K562 (cell line): Measurements from ENCODE around the gene SMYD2. TPM values are rescaled to one million over a fixed set of nuclear protein-coding genes. Genes with fewer than 3 reads are reported as not detected.

ENCODE experiments used
- CBX2 ChIP-seq: fragments of 200-600 bp; sonication (generic); IDR thresholded peaks from one replicate; pipeline ENCODE4 v1.6.1; 2012; ENCODE audit warnings: mild to moderate bottlenecking, low read length, inconsistent platforms; ENCODE audit not compliant: insufficient read depth, poor library complexity, severe bottlenecking
- CHD1 ChIP-seq: fragments of 200-600 bp; sonication (generic); IDR thresholded peaks from one replicate; pipeline ENCODE4 v1.6.1; 2012; ENCODE audit warnings: mild to moderate bottlenecking, moderate library complexity, low read length, inconsistent platforms
- IRF2 ChIP-seq: sonication (generic); formaldehyde crosslinking; IDR thresholded peaks from 2 replicates; pipeline ENCODE4 v1.8.1; 2022; ENCODE audit warnings: mild to moderate bottlenecking, missing genetic modification reagents
- NR2C1 ChIP-seq, 2 experiments: fragments of 450-650 bp; IDR thresholded peaks; 2 replicates each; pipeline ENCODE4 v1.6.1; 2017; ENCODE audit warnings: mild to moderate bottlenecking in 2 of 2, antibody characterized with exemption in 1 of 2, inconsistent platforms in 1 of 2, missing compliant biosample characterization in 1 of 2, missing genetic modification characterization in 1 of 2
- PCBP2 ChIP-seq: fragments of 200-400 bp; formaldehyde crosslinking; IDR thresholded peaks from 2 replicates; pipeline ENCODE4 v1.6.1; 2018; ENCODE audit warnings: low read length, low read depth, mild to moderate bottlenecking, moderate library complexity; ENCODE audit not compliant: poor library complexity, severe bottlenecking
- RBM34 ChIP-seq: fragments of 200-400 bp; formaldehyde crosslinking; IDR thresholded peaks from 2 replicates; pipeline ENCODE4 v1.6.1; 2018; ENCODE audit warnings: low read length, borderline replicate concordance; ENCODE audit not compliant: insufficient read depth
- TFAM ChIP-seq: fragments of 250-450 bp; sonication (Bioruptor Pico); conservative IDR thresholded peaks from 2 replicates; pipeline ENCODE4 v1.5.0; 2021; ENCODE audit warnings: mild to moderate bottlenecking, moderate library complexity
- XRCC3 ChIP-seq: fragments of 450-650 bp; IDR thresholded peaks from 2 replicates; pipeline ENCODE4 v1.6.1; 2017; ENCODE audit warnings: mild to moderate bottlenecking, moderate library complexity
- ZBTB8A ChIP-seq: fragments of 450-650 bp; IDR thresholded peaks from 2 replicates; pipeline ENCODE4 v1.6.1; 2018; ENCODE audit warnings: mild to moderate bottlenecking, moderate library complexity; ENCODE audit not compliant: partially characterized antibody
- ZEB2 ChIP-seq: fragments of 450-650 bp; IDR thresholded peaks from 2 replicates; pipeline ENCODE4 v1.6.1; 2016
- polyA plus RNA-seq, 8 experiments: library from polyadenylated mRNA; depleted of rRNA in 4 of 8; stranded (reverse) in 5 of 8; unstranded in 3 of 8; fragments of >200 nt; fragmentation: Nextera tagmentation in 2 of 8; fragmentation: Illumina TruSeq in 1 of 8; extraction: Ambion mirVana in 2 of 8; extraction: Trizol in 1 of 8; gene quantifications; 2 replicates each; pipeline versions ENCODE4 v1.2.1 to v1.2.3, GENCODE V29; 2011 to 2014; ENCODE audit warnings: inconsistent platforms in 1 of 8, missing spikeins in 1 of 8
- total RNA-seq, 7 experiments: library from RNA; depleted of rRNA in 6 of 7; stranded (reverse); fragments of >200 nt in 6 of 7; fragmentation: Illumina TruSeq in 2 of 7; extraction: Trizol in 2 of 7; gene quantifications; 2 replicates each; pipeline versions ENCODE4 v1.2.1 to v1.2.3, GENCODE V29; 2011 to 2021; ENCODE audit warnings: low replicate concordance in 1 of 7
- TF ChIP-seq, protein P1 (sequence below): fragments of 250-450 bp; sonication (Bioruptor Pico); IDR thresholded peaks from 2 replicates; pipeline ENCODE4 v1.5.1; 2021; ENCODE audit warnings: mild to moderate bottlenecking
- TF ChIP-seq, protein P2 (sequence below): fragments of 150-350 bp; conservative IDR thresholded peaks from 2 replicates; pipeline ENCODE4 v1.6.1; 2014; ENCODE audit warnings: low read length
- TF ChIP-seq, protein P3 (sequence below), 2 experiments: fragments of 450-650 bp; IDR thresholded peaks; 2 replicates each; pipeline ENCODE4 v1.6.1; 2016; ENCODE audit warnings: mild to moderate bottlenecking in 2 of 2, borderline replicate concordance in 1 of 2, low read depth in 1 of 2, moderate library complexity in 1 of 2
- TF ChIP-seq, protein P4 (sequence below): sonication (generic); formaldehyde crosslinking; IDR thresholded peaks from 2 replicates; pipeline ENCODE4 v1.9.0; 2022; ENCODE audit warnings: mild to moderate bottlenecking, missing genetic modification reagents

SMYD2 gene
- total and polyA plus RNA-seq, 9 of the 15 experiments (the other 6 are each of a cell fraction or from before 2014, with no cell fraction given): 13.8 to 81.3 (median 39.9) TPM

- TF ChIP-seq NR2C1 (IDR thresholded peaks at IDR 0.05) (no peak), NR2C1 (tag; IDR thresholded peaks at IDR 0.05) (no peak), CHD1 (no peak), PCBP2 (no peak), IRF2 (CRISPR knock-in tag) (no peak), XRCC3 (no peak), TFAM (CRISPR knock-in tag) (no peak), CBX2 (no peak), RBM34 (no peak), ZEB2 (no peak), ZBTB8A (no peak)
- TF ChIP-seq, protein P1, sequence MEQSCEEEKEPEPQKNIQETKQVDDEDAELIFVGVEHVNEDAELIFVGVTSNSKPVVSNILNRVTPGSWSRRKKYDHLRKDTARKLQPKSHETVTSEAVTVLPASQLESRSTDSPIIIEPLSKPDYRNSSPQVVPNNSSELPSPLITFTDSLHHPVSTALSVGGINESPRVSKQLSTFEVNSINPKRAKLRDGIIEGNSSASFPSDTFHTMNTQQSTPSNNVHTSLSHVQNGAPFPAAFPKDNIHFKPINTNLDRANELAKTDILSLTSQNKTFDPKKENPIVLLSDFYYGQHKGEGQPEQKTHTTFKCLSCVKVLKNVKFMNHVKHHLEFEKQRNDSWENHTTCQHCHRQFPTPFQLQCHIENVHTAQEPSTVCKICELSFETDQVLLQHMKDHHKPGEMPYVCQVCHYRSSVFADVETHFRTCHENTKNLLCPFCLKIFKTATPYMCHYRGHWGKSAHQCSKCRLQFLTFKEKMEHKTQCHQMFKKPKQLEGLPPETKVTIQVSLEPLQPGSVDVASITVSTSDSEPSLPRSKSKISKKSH (CRISPR knock-in tag): no peak
- TF ChIP-seq, protein P2, sequence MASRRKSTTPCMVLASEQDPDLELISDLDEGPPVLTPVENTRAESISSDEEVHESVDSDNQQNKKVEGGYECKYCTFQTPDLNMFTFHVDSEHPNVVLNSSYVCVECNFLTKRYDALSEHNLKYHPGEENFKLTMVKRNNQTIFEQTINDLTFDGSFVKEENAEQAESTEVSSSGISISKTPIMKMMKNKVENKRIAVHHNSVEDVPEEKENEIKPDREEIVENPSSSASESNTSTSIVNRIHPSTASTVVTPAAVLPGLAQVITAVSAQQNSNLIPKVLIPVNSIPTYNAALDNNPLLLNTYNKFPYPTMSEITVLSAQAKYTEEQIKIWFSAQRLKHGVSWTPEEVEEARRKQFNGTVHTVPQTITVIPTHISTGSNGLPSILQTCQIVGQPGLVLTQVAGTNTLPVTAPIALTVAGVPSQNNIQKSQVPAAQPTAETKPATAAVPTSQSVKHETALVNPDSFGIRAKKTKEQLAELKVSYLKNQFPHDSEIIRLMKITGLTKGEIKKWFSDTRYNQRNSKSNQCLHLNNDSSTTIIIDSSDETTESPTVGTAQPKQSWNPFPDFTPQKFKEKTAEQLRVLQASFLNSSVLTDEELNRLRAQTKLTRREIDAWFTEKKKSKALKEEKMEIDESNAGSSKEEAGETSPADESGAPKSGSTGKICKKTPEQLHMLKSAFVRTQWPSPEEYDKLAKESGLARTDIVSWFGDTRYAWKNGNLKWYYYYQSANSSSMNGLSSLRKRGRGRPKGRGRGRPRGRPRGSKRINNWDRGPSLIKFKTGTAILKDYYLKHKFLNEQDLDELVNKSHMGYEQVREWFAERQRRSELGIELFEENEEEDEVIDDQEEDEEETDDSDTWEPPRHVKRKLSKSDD: no peak
- TF ChIP-seq, protein P3, sequence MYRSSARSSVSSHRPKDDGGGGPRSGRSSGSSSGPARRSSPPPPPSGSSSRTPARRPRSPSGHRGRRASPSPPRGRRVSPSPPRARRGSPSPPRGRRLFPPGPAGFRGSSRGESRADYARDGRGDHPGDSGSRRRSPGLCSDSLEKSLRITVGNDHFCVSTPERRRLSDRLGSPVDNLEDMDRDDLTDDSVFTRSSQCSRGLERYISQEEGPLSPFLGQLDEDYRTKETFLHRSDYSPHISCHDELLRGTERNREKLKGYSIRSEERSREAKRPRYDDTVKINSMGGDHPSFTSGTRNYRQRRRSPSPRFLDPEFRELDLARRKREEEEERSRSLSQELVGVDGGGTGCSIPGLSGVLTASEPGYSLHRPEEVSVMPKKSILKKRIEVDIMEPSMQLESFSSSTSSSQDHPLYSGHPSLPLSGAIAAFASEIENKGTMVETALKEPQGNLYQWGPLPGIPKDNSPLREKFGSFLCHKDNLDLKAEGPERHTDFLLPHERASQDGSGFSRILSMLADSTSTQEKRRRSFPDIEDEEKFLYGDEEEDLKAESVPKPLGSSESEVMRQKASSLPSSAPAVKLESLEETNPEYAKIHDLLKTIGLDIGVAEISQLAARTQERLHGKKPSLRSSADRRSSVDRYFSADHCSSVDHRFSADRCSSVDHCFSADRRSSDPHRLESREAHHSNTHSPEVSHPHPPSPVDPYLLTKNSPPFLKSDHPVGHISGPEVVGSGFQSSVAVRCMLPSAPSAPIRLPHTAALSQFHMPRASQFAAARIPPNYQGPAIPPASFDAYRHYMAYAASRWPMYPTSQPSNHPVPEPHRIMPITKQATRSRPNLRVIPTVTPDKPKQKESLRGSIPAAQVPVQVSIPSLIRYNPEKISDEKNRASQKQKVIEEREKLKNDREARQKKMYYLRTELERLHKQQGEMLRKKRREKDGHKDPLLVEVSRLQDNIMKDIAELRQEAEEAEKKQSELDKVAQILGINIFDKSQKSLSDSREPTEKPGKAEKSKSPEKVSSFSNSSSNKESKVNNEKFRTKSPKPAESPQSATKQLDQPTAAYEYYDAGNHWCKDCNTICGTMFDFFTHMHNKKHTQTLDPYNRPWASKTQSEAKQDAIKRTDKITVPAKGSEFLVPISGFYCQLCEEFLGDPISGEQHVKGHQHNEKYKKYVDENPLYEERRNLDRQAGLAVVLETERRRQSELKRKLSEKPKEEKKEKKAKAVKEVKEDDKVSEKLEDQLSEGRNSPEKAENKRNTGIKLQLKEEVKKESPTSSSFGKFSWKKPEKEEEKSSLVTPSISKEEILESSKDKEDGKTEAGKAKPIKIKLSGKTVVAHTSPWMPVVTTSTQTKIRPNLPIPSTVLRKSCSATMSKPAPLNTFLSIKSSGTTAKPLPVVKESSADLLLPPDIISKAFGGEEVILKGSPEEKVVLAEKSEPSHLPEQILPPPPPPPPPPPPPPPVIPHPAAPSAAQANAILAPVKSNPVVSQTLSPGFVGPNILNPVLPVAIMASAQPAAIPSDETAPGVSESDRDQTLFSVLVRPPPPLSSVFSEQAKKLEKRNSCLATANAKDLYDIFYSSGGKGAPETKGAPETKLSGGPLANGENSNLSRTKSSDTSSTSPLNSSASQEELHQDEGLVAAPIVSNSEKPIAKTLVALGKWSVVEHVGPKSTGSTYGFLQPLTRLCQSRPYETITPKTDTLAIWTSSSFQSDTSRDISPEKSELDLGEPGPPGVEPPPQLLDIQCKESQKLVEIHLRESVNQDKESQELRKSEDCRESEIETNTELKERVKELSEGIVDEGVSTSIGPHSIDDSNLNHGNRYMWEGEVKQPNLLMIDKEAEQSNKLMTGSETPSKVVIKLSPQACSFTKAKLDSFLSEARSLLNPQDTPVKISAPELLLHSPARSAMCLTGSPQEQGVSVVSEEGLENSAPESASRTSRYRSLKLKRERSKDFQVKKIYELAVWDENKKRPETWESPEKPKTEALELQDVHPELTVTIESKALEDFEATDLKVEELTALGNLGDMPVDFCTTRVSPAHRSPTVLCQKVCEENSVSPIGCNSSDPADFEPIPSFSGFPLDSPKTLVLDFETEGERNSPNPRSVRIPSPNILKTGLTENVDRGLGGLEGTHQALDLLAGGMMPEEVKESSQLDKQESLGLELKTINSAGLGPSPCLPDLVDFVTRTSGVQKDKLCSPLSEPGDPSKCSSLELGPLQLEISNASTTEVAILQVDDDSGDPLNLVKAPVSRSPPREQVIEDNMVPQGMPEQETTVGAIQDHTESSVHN (IDR thresholded peaks at IDR 0.05; ENCODE audit: borderline replicate concordance in 1 of 2, low read depth in 1 of 2): no peak
- TF ChIP-seq, protein P4, sequence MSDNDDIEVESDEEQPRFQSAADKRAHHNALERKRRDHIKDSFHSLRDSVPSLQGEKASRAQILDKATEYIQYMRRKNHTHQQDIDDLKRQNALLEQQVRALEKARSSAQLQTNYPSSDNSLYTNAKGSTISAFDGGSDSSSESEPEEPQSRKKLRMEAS (CRISPR knock-in tag): no peak
Measured at GRCh38 chr1:214328770-214329469, 48.0 kb downstream of the SMYD2 start (continued).
